Measurements from ENCODE around the gene CACNB2.

DNA sequence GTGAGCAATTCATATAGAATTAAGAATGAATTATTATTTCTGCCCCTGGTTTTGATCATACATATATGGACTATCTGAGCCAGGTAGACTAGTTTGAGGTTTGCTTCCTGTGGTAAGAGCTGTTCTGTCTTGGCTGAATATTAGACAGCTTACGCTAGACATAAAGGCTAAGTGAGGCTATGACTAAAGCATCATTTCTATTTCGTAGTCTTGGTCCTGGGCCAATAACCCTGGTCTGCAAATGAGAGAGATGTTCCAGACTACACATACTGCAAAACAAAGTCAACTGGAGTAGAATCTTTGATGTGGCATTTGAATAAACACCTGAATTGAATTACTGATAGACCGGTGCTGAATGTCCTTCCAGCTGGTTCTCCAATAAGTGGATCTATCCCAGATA, 40.8 kb upstream of the CACNB2 start:
- TF ChIP-seq, protein P1, sequence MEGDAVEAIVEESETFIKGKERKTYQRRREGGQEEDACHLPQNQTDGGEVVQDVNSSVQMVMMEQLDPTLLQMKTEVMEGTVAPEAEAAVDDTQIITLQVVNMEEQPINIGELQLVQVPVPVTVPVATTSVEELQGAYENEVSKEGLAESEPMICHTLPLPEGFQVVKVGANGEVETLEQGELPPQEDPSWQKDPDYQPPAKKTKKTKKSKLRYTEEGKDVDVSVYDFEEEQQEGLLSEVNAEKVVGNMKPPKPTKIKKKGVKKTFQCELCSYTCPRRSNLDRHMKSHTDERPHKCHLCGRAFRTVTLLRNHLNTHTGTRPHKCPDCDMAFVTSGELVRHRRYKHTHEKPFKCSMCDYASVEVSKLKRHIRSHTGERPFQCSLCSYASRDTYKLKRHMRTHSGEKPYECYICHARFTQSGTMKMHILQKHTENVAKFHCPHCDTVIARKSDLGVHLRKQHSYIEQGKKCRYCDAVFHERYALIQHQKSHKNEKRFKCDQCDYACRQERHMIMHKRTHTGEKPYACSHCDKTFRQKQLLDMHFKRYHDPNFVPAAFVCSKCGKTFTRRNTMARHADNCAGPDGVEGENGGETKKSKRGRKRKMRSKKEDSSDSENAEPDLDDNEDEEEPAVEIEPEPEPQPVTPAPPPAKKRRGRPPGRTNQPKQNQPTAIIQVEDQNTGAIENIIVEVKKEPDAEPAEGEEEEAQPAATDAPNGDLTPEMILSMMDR (IDR thresholded peaks at IDR 0.05; ENCODE audit: low read depth, low read length): no peak
- TF ChIP-seq POLR2A (IDR thresholded peaks at IDR 0.05; ENCODE audit: extremely low read depth, insufficient read length) (no peak), MYC (IDR thresholded peaks at IDR 0.05; ENCODE audit: low read depth, low read length) (no peak)

All from NB4 (cell line).